ENCODE measurements around the gene CCDC60. TPM values are rescaled to one million over a fixed set of nuclear protein-coding genes. Genes with fewer than 3 reads are reported as not detected.
A peak's percentile ranks its signal among the peaks of the same experiment; 100 is the strongest.

CCDC60 gene
- total RNA-seq, 2 donors from 2014 or later, result 1.2 to 4.4 TPM

- ATAC-seq (no peak), DNase-seq (no peak)
- intact Hi-C loops (cut with DNase I, micrococcal nuclease), result no loop called here
These were observed 41.3 kb downstream of the CCDC60 start for GRCh38 chr12:119375883-119376190.

GRCh38 chr12:119378903-119379302, 44.4 kb downstream of the CCDC60 start:
- intact Hi-C loops (cut with DNase I, micrococcal nuclease), result no loop called here
- ATAC-seq (no peak), DNase-seq (no peak)

- intact Hi-C loops (cut with DNase I, micrococcal nuclease), result no loop called here
- ATAC-seq, result no peak
- DNase-seq, result no peak
These were observed 47.1 kb downstream of the CCDC60 start for GRCh38 chr12:119381471-119382235.

- ATAC-seq, result no peak
- DNase-seq, result no peak
- intact Hi-C loops (cut with DNase I, micrococcal nuclease), result no loop called here
These were observed 48.7 kb downstream of the CCDC60 start for GRCh38 chr12:119383206-119383605.

- ATAC-seq (no peak), DNase-seq (no peak)
- intact Hi-C loops (cut with DNase I, micrococcal nuclease), result no loop called here
These were observed 49.8 kb downstream of the CCDC60 start for GRCh38 chr12:119384340-119384739.

GRCh38 chr12:119385659-119386058, 51.1 kb downstream of the CCDC60 start:
- intact Hi-C loops (cut with DNase I, micrococcal nuclease), result no loop called here
- ATAC-seq (no peak), DNase-seq (no peak)

- intact Hi-C loops (cut with DNase I, micrococcal nuclease), result no loop called here
- DNase-seq (no peak), ATAC-seq (no peak)
These were observed 55.2 kb downstream of the CCDC60 start for GRCh38 chr12:119389687-119390086.

- ATAC-seq (no peak), DNase-seq (no peak)
- intact Hi-C loops (cut with DNase I, micrococcal nuclease), result no loop called here
These were observed 57.1 kb downstream of the CCDC60 start for GRCh38 chr12:119391673-119392072.

GRCh38 chr12:119393677-119394076, 59.1 kb downstream of the CCDC60 start:
- ATAC-seq (peak; percentile 96), DNase-seq (no peak)
- intact Hi-C loops (cut with DNase I, micrococcal nuclease), result no loop called here

- no peak for ATAC-seq
- intact Hi-C loops (cut with DNase I, micrococcal nuclease), result no loop called here
These were observed 63.0 kb downstream of the CCDC60 start for GRCh38 chr12:119397540-119397939.

GRCh38 chr12:119398190-119398589, 63.7 kb downstream of the CCDC60 start:
- ATAC-seq, result no peak
- intact Hi-C loops (cut with DNase I, micrococcal nuclease), result no loop called here
- no peak for DNase-seq

More at GRCh38 chr12:119397540-119397939, 63.0 kb downstream of the CCDC60 start:
- no peak for DNase-seq

- DNase-seq (no peak), ATAC-seq (no peak)
- intact Hi-C loops (cut with DNase I, micrococcal nuclease), result no loop called here
These were observed 64.8 kb downstream of the CCDC60 start for GRCh38 chr12:119399301-119399700.

GRCh38 chr12:119406308-119406707, 71.8 kb downstream of the CCDC60 start:
- ATAC-seq, result no peak

GRCh38 chr12:119406811-119407210, 72.3 kb downstream of the CCDC60 start:
- DNase-seq (no peak), ATAC-seq (no peak)
- intact Hi-C loops (cut with DNase I, micrococcal nuclease), result no loop called here

More at GRCh38 chr12:119406308-119406707, 71.8 kb downstream of the CCDC60 start:
- intact Hi-C loops (cut with DNase I, micrococcal nuclease), result no loop called here
- DNase-seq, result no peak

GRCh38 chr12:119409043-119409442, 74.5 kb downstream of the CCDC60 start:
- intact Hi-C loops (cut with DNase I, micrococcal nuclease), result no loop called here
- ATAC-seq (no peak), DNase-seq (no peak)

- intact Hi-C loops (cut with DNase I, micrococcal nuclease), result loop anchor here in 1 of 2 donors (10.0 kb wide), 1 partner anchor 286 kb away; no protein-coding TSS in a partner anchor
These were observed 75.9 kb downstream of the CCDC60 start for GRCh38 chr12:119410396-119410795.

GRCh38 chr12:119412306-119412705, 77.8 kb downstream of the CCDC60 start:
- no peak for DNase-seq
- ATAC-seq, result no peak
- intact Hi-C loops (cut with DNase I, micrococcal nuclease), result loop anchor here in 1 of 2 donors (10.0 kb wide), 1 partner anchor 288 kb away; no protein-coding TSS in a partner anchor

More at GRCh38 chr12:119410396-119410795, 75.9 kb downstream of the CCDC60 start:
- ATAC-seq, result no peak
- DNase-seq, result no peak

- no peak for ATAC-seq
- peak in 1 of 2 donors; percentile 70 for DNase-seq
- intact Hi-C loops (cut with DNase I, micrococcal nuclease), result loop anchor here in 1 of 2 donors (10.0 kb wide), 1 partner anchor 288 kb away; no protein-coding TSS in a partner anchor
These were observed 78.6 kb downstream of the CCDC60 start for GRCh38 chr12:119412811-119413794.

GRCh38 chr12:119415714-119416113, 81.2 kb downstream of the CCDC60 start:
- DNase-seq, result no peak
- peak; percentile 94 for ATAC-seq
- intact Hi-C loops (cut with DNase I, micrococcal nuclease), result loop anchor here (5.0 to 10.0 kb wide), 2 partner anchors 291 to 298 kb away; no protein-coding TSS in a partner anchor

Data from left colon (tissue), 2 donors.